GM23338 (cell line): ENCODE results near the gene VSTM2L. TPM values are rescaled to one million over a fixed set of nuclear protein-coding genes. Genes with fewer than 3 reads are reported as not detected.

Source experiments
- ATAC-seq: fragments of 200-7000 bp; cut with Tn5 transposase; 3 replicates; pipeline ENCODE4 v1.9.1; 2020
- DNase-seq: peaks from one replicate; pipeline ENCODE4 v3.0.0-alpha.2; 2015; ENCODE audit warnings: low spot score
- H2AFZ ChIP-seq: fragments of 200-600 bp; sonication (generic); 2 replicates; pipeline ENCODE4 v1.8.0; 2016; ENCODE audit warnings: antibody characterized with exemption, mild to moderate bottlenecking, moderate library complexity
- H3F3A ChIP-seq: fragments of 200-600 bp; sonication (generic); replicated peaks from 2 replicates; pipeline ENCODE4 v1.8.0; 2017; ENCODE audit warnings: antibody characterized with exemption, mixed run types, low read depth
- H3K27ac ChIP-seq: fragments of 200-600 bp; sonication (generic); 2 replicates; pipeline ENCODE4 v1.6.1; 2016; ENCODE audit warnings: low read depth
- H3K27me3 ChIP-seq: fragments of 200-600 bp; sonication (generic); 2 replicates; pipeline ENCODE4 v1.8.0; 2016; ENCODE audit warnings: mild to moderate bottlenecking, mixed run types, moderate library complexity; ENCODE audit not compliant: insufficient read depth
- H3K36me3 ChIP-seq: fragments of 200-600 bp; sonication (generic); 2 replicates; pipeline ENCODE4 v1.8.0; 2016; ENCODE audit warnings: mild to moderate bottlenecking; ENCODE audit not compliant: insufficient read depth
- H3K4me1 ChIP-seq: fragments of 200-600 bp; sonication (generic); 2 replicates; pipeline ENCODE4 v1.8.0; 2016; ENCODE audit warnings: mild to moderate bottlenecking, moderate library complexity; ENCODE audit not compliant: insufficient read depth
- H3K4me2 ChIP-seq: fragments of 200-600 bp; sonication (generic); 2 replicates; pipeline ENCODE4 v1.7.1; 2017; ENCODE audit warnings: mixed run types
- H3K4me3 ChIP-seq: fragments of 200-600 bp; sonication (generic); 2 replicates; pipeline ENCODE4 v1.6.1; 2016; ENCODE audit warnings: mixed run types
- H3K79me2 ChIP-seq: fragments of 200-600 bp; sonication (generic); replicated peaks from 2 replicates; pipeline ENCODE4 v1.8.0; 2017; ENCODE audit warnings: mild to moderate bottlenecking; ENCODE audit not compliant: insufficient read depth
- H3K9me2 ChIP-seq: fragments of 200-600 bp; sonication (generic); 2 replicates; pipeline ENCODE4 v1.8.0; 2017; ENCODE audit not compliant: insufficient read depth
- H4K20me1 ChIP-seq: fragments of 200-600 bp; sonication (generic); replicated peaks from 2 replicates; pipeline ENCODE4 v1.8.0; 2017; ENCODE audit warnings: mild to moderate bottlenecking; ENCODE audit not compliant: insufficient read depth
- H3K27ac Mint-ChIP-seq: 2 replicates; pipeline ENCODE4 v1.8.0; 2020; ENCODE audit warnings: inconsistent platforms, mild to moderate bottlenecking, moderate library complexity, mixed read lengths
- H3K27me3 Mint-ChIP-seq: 3 replicates; pipeline ENCODE4 v1.8.0; 2022; ENCODE audit warnings: low read depth, mild to moderate bottlenecking, moderate library complexity, mixed read lengths, inconsistent platforms; ENCODE audit not compliant: insufficient read depth, poor library complexity
- H3K36me3 Mint-ChIP-seq: 3 replicates; pipeline ENCODE4 v1.8.0; 2021; ENCODE audit warnings: low read depth, mild to moderate bottlenecking, inconsistent platforms, moderate library complexity, mixed read lengths
- H3K4me1 Mint-ChIP-seq: 3 replicates; pipeline ENCODE4 v1.8.0; 2020; ENCODE audit warnings: mild to moderate bottlenecking, inconsistent platforms, mixed read lengths
- H3K4me3 Mint-ChIP-seq: 3 replicates; pipeline ENCODE4 v1.8.0; 2021; ENCODE audit warnings: moderate library complexity, mild to moderate bottlenecking, inconsistent platforms, mixed read lengths
- H3K9me3 Mint-ChIP-seq: 3 replicates; pipeline ENCODE4 v1.8.0; 2020; ENCODE audit warnings: moderate library complexity, mild to moderate bottlenecking, inconsistent platforms, mixed read lengths
- CREB1 ChIP-seq: fragments of 250-450 bp; sonication (Bioruptor Pico); IDR thresholded peaks from 2 replicates; pipeline ENCODE4 v1.5.0; 2020; ENCODE audit warnings: low read depth, mild to moderate bottlenecking, moderate library complexity
- EZH2 ChIP-seq: fragments of 200-600 bp; sonication (generic); IDR thresholded peaks from one replicate; pipeline ENCODE4 v1.8.0; 2017; ENCODE audit warnings: antibody characterized with exemption, mild to moderate bottlenecking, low read depth; ENCODE audit not compliant: unreplicated experiment
- EZH2phosphoT487 ChIP-seq: fragments of 200-600 bp; sonication (generic); IDR thresholded peaks from one replicate; pipeline ENCODE4 v1.8.1; 2018; ENCODE audit warnings: antibody characterized with exemption; ENCODE audit not compliant: unreplicated experiment
- JUNB ChIP-seq: IDR thresholded peaks from one replicate; pipeline ENCODE4 v1.6.1; 2016; ENCODE audit warnings: antibody characterized with exemption; ENCODE audit not compliant: unreplicated experiment
- NANOG ChIP-seq: IDR thresholded peaks from 2 replicates; pipeline ENCODE4 v1.6.1; 2016; ENCODE audit warnings: antibody characterized with exemption, borderline replicate concordance
- POLR2AphosphoS5 ChIP-seq: IDR thresholded peaks from 2 replicates; pipeline ENCODE4 v1.6.1; 2016; ENCODE audit warnings: antibody characterized with exemption, low read depth
- REST ChIP-seq: IDR thresholded peaks from one replicate; pipeline ENCODE4 v1.6.1; 2018; ENCODE audit warnings: antibody characterized with exemption; ENCODE audit not compliant: unreplicated experiment
- STAT1 ChIP-seq: IDR thresholded peaks from one replicate; pipeline ENCODE4 v1.6.1; 2016; ENCODE audit warnings: antibody characterized with exemption; ENCODE audit not compliant: unreplicated experiment
- ZNF114 ChIP-seq: fragments of 250-450 bp; sonication (Bioruptor Pico); IDR thresholded peaks from 2 replicates; pipeline ENCODE4 v1.5.0; 2020; ENCODE audit warnings: mild to moderate bottlenecking, moderate library complexity
- ZNF331 ChIP-seq: fragments of 250-450 bp; sonication (Bioruptor Pico); IDR thresholded peaks from 2 replicates; pipeline ENCODE4 v1.5.0; 2020; ENCODE audit warnings: low read depth, mild to moderate bottlenecking, moderate library complexity
- polyA plus RNA-seq: library from polyadenylated mRNA; unstranded; fragments of >200 nt; fragmentation: Nextera tagmentation; extraction: Ambion mirVana; gene quantifications from 2 replicates; pipeline ENCODE4 v1.2.1, GENCODE V29; 2016
- total RNA-seq: library from RNA; depleted of rRNA; stranded (reverse); fragments of >200 nt; shearing (Covaris generic); gene quantifications from 2 replicates; pipeline ENCODE4 v1.2.3, GENCODE V29; 2014
- TF ChIP-seq, protein P1 (sequence below): IDR thresholded peaks from 2 replicates; pipeline ENCODE4 v1.6.1; 2016; ENCODE audit warnings: antibody characterized with exemption
- TF ChIP-seq, protein P2 (sequence below), 2 experiments: fragments of 200-600 bp in 1 of 2; sonication (generic) in 1 of 2; conservative IDR thresholded peaks; 2 replicates each; pipeline versions ENCODE4 v1.5.1 to v1.6.1; 2016 to 2017; ENCODE audit warnings: antibody characterized with exemption in 2 of 2, low read depth in 2 of 2, mild to moderate bottlenecking in 2 of 2, moderate library complexity in 1 of 2
- TF ChIP-seq, protein P3 (sequence below): fragments of 250-450 bp; sonication (Bioruptor Pico); IDR thresholded peaks from 2 replicates; pipeline ENCODE4 v1.5.0; 2020; ENCODE audit warnings: mild to moderate bottlenecking, moderate library complexity

The VSTM2L gene
- total and polyA plus RNA-seq, 2 experiments from 2014 or later = 0.60 to 1.9 TPM

DNA sequence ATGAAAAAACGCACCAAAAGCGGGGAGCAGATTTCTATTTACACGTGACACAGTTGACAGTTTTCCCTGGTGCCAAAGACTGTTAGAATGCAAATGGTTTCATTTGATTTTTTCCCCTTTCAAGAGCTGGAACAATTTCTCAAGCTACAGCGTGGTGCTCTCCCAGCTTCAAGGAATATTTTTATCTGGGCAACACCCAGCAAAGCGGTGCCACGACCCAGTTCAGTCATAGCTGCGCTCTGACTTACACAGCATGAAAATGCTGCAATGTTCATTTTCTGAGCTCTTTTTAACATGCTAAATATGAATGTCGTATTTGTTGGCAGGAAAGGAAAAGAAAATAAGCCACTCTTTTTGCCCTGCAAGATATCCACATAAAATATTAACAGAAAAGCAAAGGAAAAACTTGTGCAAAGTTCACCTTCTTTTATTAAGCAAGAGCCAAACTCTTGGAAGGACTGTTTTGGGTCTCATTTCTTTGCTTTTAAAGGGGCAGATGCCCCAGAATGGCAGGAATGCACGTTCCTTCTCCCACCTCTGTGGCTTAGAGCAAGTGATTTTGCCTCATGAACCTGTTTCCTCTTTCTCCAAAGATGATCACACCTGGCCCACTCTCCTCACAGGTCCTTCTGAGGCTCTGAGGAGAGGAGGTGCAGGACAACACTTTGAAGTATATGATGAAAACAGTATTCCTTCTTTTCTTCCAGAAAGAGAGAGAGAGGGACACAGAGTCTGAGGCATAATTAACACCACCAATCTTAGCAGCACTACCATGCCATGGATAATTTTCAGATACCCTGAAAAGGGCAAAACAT lies 83.3 kb downstream of the VSTM2L start:
- Histone ChIP-seq H3K79me2 (no peaks in the 10 kb centered on the region), H3K27ac (no peak overlapping the region), H3K4me3 (no peak overlapping the region), H3K4me1 (no peaks in the 10 kb centered on the region), H3K9me2 (no peaks in the 10 kb centered on the region), H3K36me3 (peaks cover 10% of the 10 kb centered on the region; the same call in 1 of the 2 replicates), H3K27me3 (no peaks in the 10 kb centered on the region), H4K20me1 (peaks cover 4% of the 10 kb centered on the region; the same call in 1 of the 2 replicates), H2AFZ (no peak overlapping the region), H3K4me2 (no peak overlapping the region), H3F3A (no peaks in the 10 kb centered on the region)
- peaks cover 22% of the 10 kb centered on the region for H3K36me3 Mint-ChIP-seq
- H3K4me1 Mint-ChIP-seq = peaks cover 7% of the 10 kb centered on the region; the same call in 2 of the 3 replicates
- H3K27me3 Mint-ChIP-seq = peaks cover 5% of the 10 kb centered on the region
- DNase-seq (no peak), ATAC-seq (no peak)
- H3K9me3 Mint-ChIP-seq = no peaks in the 10 kb centered on the region; the same call in 2 of the 3 replicates
- H3K27ac Mint-ChIP-seq = no peak overlapping the region
- TF ChIP-seq STAT1 = no peak
- TF ChIP-seq POLR2AphosphoS5 = no peak
- TF ChIP-seq EZH2phosphoT487 = no peak
- TF ChIP-seq ZNF331 (CRISPR knock-in tag) = no peak
- no peak for TF ChIP-seq NANOG
- no peak for TF ChIP-seq JUNB
- TF ChIP-seq REST = no peak
- TF ChIP-seq, protein P1, sequence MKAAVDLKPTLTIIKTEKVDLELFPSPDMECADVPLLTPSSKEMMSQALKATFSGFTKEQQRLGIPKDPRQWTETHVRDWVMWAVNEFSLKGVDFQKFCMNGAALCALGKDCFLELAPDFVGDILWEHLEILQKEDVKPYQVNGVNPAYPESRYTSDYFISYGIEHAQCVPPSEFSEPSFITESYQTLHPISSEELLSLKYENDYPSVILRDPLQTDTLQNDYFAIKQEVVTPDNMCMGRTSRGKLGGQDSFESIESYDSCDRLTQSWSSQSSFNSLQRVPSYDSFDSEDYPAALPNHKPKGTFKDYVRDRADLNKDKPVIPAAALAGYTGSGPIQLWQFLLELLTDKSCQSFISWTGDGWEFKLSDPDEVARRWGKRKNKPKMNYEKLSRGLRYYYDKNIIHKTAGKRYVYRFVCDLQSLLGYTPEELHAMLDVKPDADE = no peak
- TF ChIP-seq, protein P2, sequence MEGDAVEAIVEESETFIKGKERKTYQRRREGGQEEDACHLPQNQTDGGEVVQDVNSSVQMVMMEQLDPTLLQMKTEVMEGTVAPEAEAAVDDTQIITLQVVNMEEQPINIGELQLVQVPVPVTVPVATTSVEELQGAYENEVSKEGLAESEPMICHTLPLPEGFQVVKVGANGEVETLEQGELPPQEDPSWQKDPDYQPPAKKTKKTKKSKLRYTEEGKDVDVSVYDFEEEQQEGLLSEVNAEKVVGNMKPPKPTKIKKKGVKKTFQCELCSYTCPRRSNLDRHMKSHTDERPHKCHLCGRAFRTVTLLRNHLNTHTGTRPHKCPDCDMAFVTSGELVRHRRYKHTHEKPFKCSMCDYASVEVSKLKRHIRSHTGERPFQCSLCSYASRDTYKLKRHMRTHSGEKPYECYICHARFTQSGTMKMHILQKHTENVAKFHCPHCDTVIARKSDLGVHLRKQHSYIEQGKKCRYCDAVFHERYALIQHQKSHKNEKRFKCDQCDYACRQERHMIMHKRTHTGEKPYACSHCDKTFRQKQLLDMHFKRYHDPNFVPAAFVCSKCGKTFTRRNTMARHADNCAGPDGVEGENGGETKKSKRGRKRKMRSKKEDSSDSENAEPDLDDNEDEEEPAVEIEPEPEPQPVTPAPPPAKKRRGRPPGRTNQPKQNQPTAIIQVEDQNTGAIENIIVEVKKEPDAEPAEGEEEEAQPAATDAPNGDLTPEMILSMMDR (conservative IDR thresholded peaks at IDR 0.05; ENCODE audit: low read depth in 2 of 2) = no peak
- TF ChIP-seq, protein P3, sequence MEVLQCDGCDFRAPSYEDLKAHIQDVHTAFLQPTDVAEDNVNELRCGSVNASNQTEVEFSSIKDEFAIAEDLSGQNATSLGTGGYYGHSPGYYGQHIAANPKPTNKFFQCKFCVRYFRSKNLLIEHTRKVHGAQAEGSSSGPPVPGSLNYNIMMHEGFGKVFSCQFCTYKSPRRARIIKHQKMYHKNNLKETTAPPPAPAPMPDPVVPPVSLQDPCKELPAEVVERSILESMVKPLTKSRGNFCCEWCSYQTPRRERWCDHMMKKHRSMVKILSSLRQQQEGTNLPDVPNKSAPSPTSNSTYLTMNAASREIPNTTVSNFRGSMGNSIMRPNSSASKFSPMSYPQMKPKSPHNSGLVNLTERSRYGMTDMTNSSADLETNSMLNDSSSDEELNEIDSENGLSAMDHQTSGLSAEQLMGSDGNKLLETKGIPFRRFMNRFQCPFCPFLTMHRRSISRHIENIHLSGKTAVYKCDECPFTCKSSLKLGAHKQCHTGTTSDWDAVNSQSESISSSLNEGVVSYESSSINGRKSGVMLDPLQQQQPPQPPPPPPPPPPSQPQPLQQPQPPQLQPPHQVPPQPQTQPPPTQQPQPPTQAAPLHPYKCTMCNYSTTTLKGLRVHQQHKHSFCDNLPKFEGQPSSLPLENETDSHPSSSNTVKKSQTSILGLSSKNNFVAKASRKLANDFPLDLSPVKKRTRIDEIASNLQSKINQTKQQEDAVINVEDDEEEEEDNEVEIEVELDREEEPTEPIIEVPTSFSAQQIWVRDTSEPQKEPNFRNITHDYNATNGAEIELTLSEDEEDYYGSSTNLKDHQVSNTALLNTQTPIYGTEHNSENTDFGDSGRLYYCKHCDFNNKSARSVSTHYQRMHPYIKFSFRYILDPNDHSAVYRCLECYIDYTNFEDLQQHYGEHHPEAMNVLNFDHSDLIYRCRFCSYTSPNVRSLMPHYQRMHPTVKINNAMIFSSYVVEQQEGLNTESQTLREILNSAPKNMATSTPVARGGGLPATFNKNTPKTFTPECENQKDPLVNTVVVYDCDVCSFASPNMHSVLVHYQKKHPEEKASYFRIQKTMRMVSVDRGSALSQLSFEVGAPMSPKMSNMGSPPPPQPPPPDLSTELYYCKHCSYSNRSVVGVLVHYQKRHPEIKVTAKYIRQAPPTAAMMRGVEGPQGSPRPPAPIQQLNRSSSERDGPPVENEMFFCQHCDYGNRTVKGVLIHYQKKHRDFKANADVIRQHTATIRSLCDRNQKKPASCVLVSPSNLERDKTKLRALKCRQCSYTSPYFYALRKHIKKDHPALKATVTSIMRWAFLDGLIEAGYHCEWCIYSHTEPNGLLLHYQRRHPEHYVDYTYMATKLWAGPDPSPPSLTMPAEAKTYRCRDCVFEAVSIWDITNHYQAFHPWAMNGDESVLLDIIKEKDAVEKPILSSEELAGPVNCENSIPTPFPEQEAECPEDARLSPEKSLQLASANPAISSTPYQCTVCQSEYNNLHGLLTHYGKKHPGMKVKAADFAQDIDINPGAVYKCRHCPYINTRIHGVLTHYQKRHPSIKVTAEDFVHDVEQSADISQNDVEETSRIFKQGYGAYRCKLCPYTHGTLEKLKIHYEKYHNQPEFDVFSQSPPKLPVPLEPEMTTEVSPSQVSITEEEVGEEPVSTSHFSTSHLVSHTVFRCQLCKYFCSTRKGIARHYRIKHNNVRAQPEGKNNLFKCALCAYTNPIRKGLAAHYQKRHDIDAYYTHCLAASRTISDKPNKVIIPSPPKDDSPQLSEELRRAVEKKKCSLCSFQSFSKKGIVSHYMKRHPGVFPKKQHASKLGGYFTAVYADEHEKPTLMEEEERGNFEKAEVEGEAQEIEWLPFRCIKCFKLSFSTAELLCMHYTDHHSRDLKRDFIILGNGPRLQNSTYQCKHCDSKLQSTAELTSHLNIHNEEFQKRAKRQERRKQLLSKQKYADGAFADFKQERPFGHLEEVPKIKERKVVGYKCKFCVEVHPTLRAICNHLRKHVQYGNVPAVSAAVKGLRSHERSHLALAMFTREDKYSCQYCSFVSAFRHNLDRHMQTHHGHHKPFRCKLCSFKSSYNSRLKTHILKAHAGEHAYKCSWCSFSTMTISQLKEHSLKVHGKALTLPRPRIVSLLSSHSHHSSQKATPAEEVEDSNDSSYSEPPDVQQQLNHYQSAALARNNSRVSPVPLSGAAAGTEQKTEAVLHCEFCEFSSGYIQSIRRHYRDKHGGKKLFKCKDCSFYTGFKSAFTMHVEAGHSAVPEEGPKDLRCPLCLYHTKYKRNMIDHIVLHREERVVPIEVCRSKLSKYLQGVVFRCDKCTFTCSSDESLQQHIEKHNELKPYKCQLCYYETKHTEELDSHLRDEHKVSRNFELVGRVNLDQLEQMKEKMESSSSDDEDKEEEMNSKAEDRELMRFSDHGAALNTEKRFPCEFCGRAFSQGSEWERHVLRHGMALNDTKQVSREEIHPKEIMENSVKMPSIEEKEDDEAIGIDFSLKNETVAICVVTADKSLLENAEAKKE (CRISPR knock-in tag) = no peak
- no peak for TF ChIP-seq EZH2
- no peak for TF ChIP-seq CREB1 (CRISPR knock-in tag)
- TF ChIP-seq ZNF114 (CRISPR knock-in tag) = no peak
- H3K4me3 Mint-ChIP-seq = no peak overlapping the region
